Esophagus squamous epithelium (tissue), 5 donors: ENCODE data around the gene ODF2L. TPM values are rescaled to one million over a fixed set of nuclear protein-coding genes. Genes with fewer than 3 reads are reported as not detected.

ENCODE experiments used
- DNase-seq: peaks from one replicate; lab custom pipeline; 2025; lab: John Stamatoyannopoulos, UW
- H3K27ac ChIP-seq, 4 donors: fragments of 200-600 bp; sonication (generic); one replicate each; pipeline ENCODE4 v1.5.1; 2016 to 2019; ENCODE audit warnings: mild to moderate bottlenecking in 1 of 4
- H3K27me3 ChIP-seq, 4 donors: fragments of 200-600 bp; sonication (generic); 1 replicate in 3 of 4; 2 replicates in 1 of 4; pipeline versions ENCODE4 v1.5.1 to v1.6.0; 2017 to 2021; ENCODE audit warnings: antibody characterized with exemption in 1 of 4
- H3K36me3 ChIP-seq, 3 donors: fragments of 200-600 bp; sonication (generic); one replicate each; pipeline ENCODE4 v1.5.1; 2016 to 2019
- H3K4me1 ChIP-seq, 3 donors: fragments of 200-600 bp; sonication (generic); one replicate each; pipeline ENCODE4 v1.5.1; 2017 to 2019
- H3K4me3 ChIP-seq, 4 donors: fragments of 200-600 bp; sonication (generic); 1 replicate in 3 of 4; 2 replicates in 1 of 4; pipeline ENCODE4 v1.5.1; 2016 to 2019; ENCODE audit warnings: mild to moderate bottlenecking in 2 of 4, moderate library complexity in 1 of 4
- H3K9me3 ChIP-seq, 3 donors: fragments of 200-600 bp; sonication (generic); one replicate each; pipeline ENCODE4 v1.5.1; 2016 to 2019
- CTCF ChIP-seq, 6 experiments: fragments of 450-650 bp in 4 of 6; fragments of 200-600 bp in 2 of 6; sonication (generic) in 2 of 6; IDR thresholded peaks; one replicate each; pipeline ENCODE4 v1.5.1; 2016 to 2019; ENCODE audit warnings: antibody characterized with exemption in 6 of 6, mild to moderate bottlenecking in 4 of 6, moderate library complexity in 4 of 6
- POLR2A ChIP-seq, 4 donors: fragments of 450-650 bp; IDR thresholded peaks; one replicate each; pipeline ENCODE4 v1.6.1; 2017; ENCODE audit warnings: antibody characterized with exemption in 4 of 4, mild to moderate bottlenecking in 4 of 4, moderate library complexity in 3 of 4
- WGBS, 2 donors: methylation state at CpG; one replicate each; pipeline ENCODE4 v1.1.5; 2018; 5-methylcytosine and 5-hydroxymethylcytosine counted together
- intact Hi-C: fragments of 100-400 bp; cut with DNase I; formaldehyde crosslinking; loops from one replicate; pipeline ENCODE4 v1.15.0; 2022
- total RNA-seq, 4 donors: library from RNA; depleted of rRNA; stranded (reverse); fragments of >200 nt; gene quantifications; one replicate each; pipeline ENCODE4 v1.1.0, GENCODE V29; 2016
- donor health status: DM: yes; HTN: yes; CAD: no.

The ODF2L gene
- total RNA-seq, 4 donors from 2014 or later, result 20.9 to 37.1 (median 26.2) TPM

- Histone ChIP-seq H3K36me3 (no peaks in the 10 kb centered on the region), H3K27ac (no peak overlapping the region), H3K4me1 (no peaks in the 10 kb centered on the region), H3K9me3 (no peaks in the 10 kb centered on the region), H3K27me3 (no peaks in the 10 kb centered on the region), H3K4me3 (no peak overlapping the region)
- intact Hi-C loops, result no loop called here
- 67 to 87% methylated on average over 2 of the region's 2 CpGs for WGBS, 2 donors
- DNase-seq, result no peak
- TF ChIP-seq CTCF (IDR thresholded peaks at IDR 0.05) (no peak), POLR2A (IDR thresholded peaks at IDR 0.05) (no peak)
These were observed 51.1 kb downstream of the ODF2L start for GRCh38 chr1:86345042-86345441.

- DNase-seq, result no peak
- H3K4me1 ChIP-seq, result no peaks in the 10 kb centered on the region
- H3K36me3 ChIP-seq, result no peaks in the 10 kb centered on the region
- intact Hi-C loops, result no loop called here
- H3K9me3 ChIP-seq, result no peaks in the 10 kb centered on the region
- H3K27me3 ChIP-seq, result no peaks in the 10 kb centered on the region
- WGBS, 2 donors, result 82 to 83% methylated on average over 7 of the region's 7 CpGs
- H3K4me3 ChIP-seq, result no peak overlapping the region
- no peak overlapping the region for H3K27ac ChIP-seq
- TF ChIP-seq CTCF (IDR thresholded peaks at IDR 0.05), result no peak
- TF ChIP-seq POLR2A (IDR thresholded peaks at IDR 0.05), result no peak
These were observed 56.2 kb downstream of the ODF2L start for GRCh38 chr1:86339906-86340305.

GRCh38 chr1:86339014-86339812 lies 56.9 kb downstream of the ODF2L start:
- intact Hi-C loops, result no loop called here
- no peak overlapping the region for H3K27ac ChIP-seq
- no peaks in the 10 kb centered on the region for H3K36me3 ChIP-seq
- WGBS, 2 donors, result 46 to 80% methylated on average over 1 to 5 of the region's 7 CpGs
- no peak overlapping the region for H3K4me3 ChIP-seq
- no peaks in the 10 kb centered on the region for H3K27me3 ChIP-seq
- no peaks in the 10 kb centered on the region for H3K4me1 ChIP-seq
- DNase-seq, result no peak
- no peaks in the 10 kb centered on the region for H3K9me3 ChIP-seq
- TF ChIP-seq CTCF (IDR thresholded peaks at IDR 0.05) (no peak), POLR2A (IDR thresholded peaks at IDR 0.05) (no peak)

GRCh38 chr1:86335916-86336315 lies 60.2 kb downstream of the ODF2L start:
- intact Hi-C loops, result no loop called here
- DNase-seq, result no peak
- 74 to 77% methylated on average over 1 of the region's 1 CpG for WGBS, 2 donors
- no peaks in the 10 kb centered on the region for H3K27me3 ChIP-seq
- no peak overlapping the region for H3K27ac ChIP-seq
- no peak overlapping the region for H3K4me3 ChIP-seq
- no peaks in the 10 kb centered on the region for H3K4me1 ChIP-seq
- no peak for TF ChIP-seq POLR2A (IDR thresholded peaks at IDR 0.05)
- TF ChIP-seq CTCF (IDR thresholded peaks at IDR 0.05), result no peak
- no peaks in the 10 kb centered on the region for H3K36me3 ChIP-seq
- H3K9me3 ChIP-seq, result no peaks in the 10 kb centered on the region

- H3K4me1 ChIP-seq, result no peaks in the 10 kb centered on the region
- intact Hi-C loops, result no loop called here
- no peak overlapping the region for H3K27ac ChIP-seq
- H3K27me3 ChIP-seq, result no peaks in the 10 kb centered on the region
- TF ChIP-seq POLR2A (IDR thresholded peaks at IDR 0.05) (no peak), CTCF (IDR thresholded peaks at IDR 0.05) (no peak)
- no peak overlapping the region for H3K4me3 ChIP-seq
- no peaks in the 10 kb centered on the region for H3K9me3 ChIP-seq
- no peak for DNase-seq
- no peaks in the 10 kb centered on the region for H3K36me3 ChIP-seq
These were observed 70.9 kb downstream of the ODF2L start for GRCh38 chr1:86325264-86325663.
